Adipose tissue (tissue), 3 donors: Measurements from ENCODE around the gene PLXNA2. TPM values are rescaled to one million over a fixed set of nuclear protein-coding genes. Genes with fewer than 3 reads are reported as not detected.

Experiments used
- H3K27ac ChIP-seq: one replicate; pipeline ENCODE4 v1.5.1; 2013; ENCODE audit warnings: low read depth, low read length
- WGBS, 3 donors: extraction: QIAGEN DNeasy Blood & Tissue Kit; methylation state at CpG; one replicate each; pipeline ENCODE4 v1.1.7; 2013; 5-methylcytosine and 5-hydroxymethylcytosine counted together
- polyA plus RNA-seq, 3 donors: library from polyadenylated mRNA; stranded (reverse); fragments of 200-250 nt; gene quantifications; one replicate each; pipeline ENCODE4 v1.2.3, GENCODE V29; 2013
- donor health status: healthy with polysubstance abuse.
- donor health status: Bipolar disorder and iron deficiency.
- donor health status: healthy.

Gene PLXNA2
- polyA plus RNA-seq, 3 donors: 8.1 to 48.7 (median 14.0) TPM

GRCh38 chr1:208161656-208162375 lies 82.4 kb downstream of the PLXNA2 start:
- WGBS, 3 donors: 47 to 57% (median 53%) methylated on average over 6 of the region's 6 CpGs
- H3K27ac ChIP-seq: no peak overlapping the region

- no peak overlapping the region for H3K27ac ChIP-seq
- 75 to 89% (median 84%) methylated on average over 1 of the region's 1 CpG for WGBS, 3 donors
Observed at GRCh38 chr1:208161005-208161404, 83.2 kb downstream of the PLXNA2 start.

- H3K27ac ChIP-seq: no peak overlapping the region
- 60 to 74% (median 69%) methylated on average over 4 of the region's 4 CpGs for WGBS, 3 donors
Observed at GRCh38 chr1:208160259-208160819, 83.8 kb downstream of the PLXNA2 start.

- H3K27ac ChIP-seq: no peak overlapping the region
- WGBS, 3 donors: 65 to 80% (median 69%) methylated on average over 11 of the region's 11 CpGs
Observed at GRCh38 chr1:208159555-208160258, 84.5 kb downstream of the PLXNA2 start.

- 65 to 67% (median 65%) methylated on average over 8 of the region's 8 CpGs for WGBS, 3 donors
- H3K27ac ChIP-seq: no peak overlapping the region
Observed at GRCh38 chr1:208158640-208159554, 85.3 kb downstream of the PLXNA2 start.

GRCh38 chr1:208157769-208158168 lies 86.4 kb downstream of the PLXNA2 start:
- no peak overlapping the region for H3K27ac ChIP-seq
- 72 to 86% (median 80%) methylated on average over 2 to 3 of the region's 3 CpGs for WGBS, 3 donors

GRCh38 chr1:208156741-208157140 lies 87.4 kb downstream of the PLXNA2 start:
- no peak overlapping the region for H3K27ac ChIP-seq
- WGBS, 3 donors: 79 to 81% (median 80%) methylated on average over 2 of the region's 2 CpGs

GRCh38 chr1:208156310-208156709 lies 87.9 kb downstream of the PLXNA2 start:
- H3K27ac ChIP-seq: no peak overlapping the region
- WGBS, 3 donors: 89 to 90% (median 90%) methylated on average over 3 of the region's 3 CpGs

GRCh38 chr1:208154679-208155642 lies 89.2 kb downstream of the PLXNA2 start:
- H3K27ac ChIP-seq: no peak overlapping the region
- WGBS, 3 donors: 48 to 73% (median 71%) methylated on average over 14 to 15 of the region's 15 CpGs

GRCh38 chr1:208154040-208154439 lies 90.1 kb downstream of the PLXNA2 start:
- no peak overlapping the region for H3K27ac ChIP-seq

GRCh38 chr1:208153386-208153785 lies 90.8 kb downstream of the PLXNA2 start:
- H3K27ac ChIP-seq: no peak overlapping the region
- 96 to 97% (median 97%) methylated on average over 6 of the region's 6 CpGs for WGBS, 3 donors

More at GRCh38 chr1:208154040-208154439, 90.1 kb downstream of the PLXNA2 start:
- WGBS, 3 donors: 26 to 54% (median 34%) methylated on average over 7 of the region's 7 CpGs

GRCh38 chr1:208151728-208152598 lies 92.2 kb downstream of the PLXNA2 start:
- 66 to 87% (median 74%) methylated on average over 9 of the region's 9 CpGs for WGBS, 3 donors
- H3K27ac ChIP-seq: no peak overlapping the region

- 57 to 72% (median 66%) methylated on average over 6 of the region's 6 CpGs for WGBS, 3 donors
- H3K27ac ChIP-seq: no peak overlapping the region
Observed at GRCh38 chr1:208150833-208151458, 93.2 kb downstream of the PLXNA2 start.

GRCh38 chr1:208149776-208150514 lies 94.2 kb downstream of the PLXNA2 start:
- 24 to 67% (median 49%) methylated on average over 9 of the region's 9 CpGs for WGBS, 3 donors
- H3K27ac ChIP-seq: no peak overlapping the region

- no peak overlapping the region for H3K27ac ChIP-seq
Observed at GRCh38 chr1:208149213-208149612, 95.0 kb downstream of the PLXNA2 start.

GRCh38 chr1:208148380-208148779 lies 95.8 kb downstream of the PLXNA2 start:
- 88 to 95% (median 94%) methylated on average over 4 of the region's 4 CpGs for WGBS, 3 donors
- H3K27ac ChIP-seq: no peak overlapping the region
